ENCODE data around the gene CELA2B. TPM values are rescaled to one million over a fixed set of nuclear protein-coding genes. Genes with fewer than 3 reads are reported as not detected.
A peak's percentile ranks its signal among the peaks of the same experiment; 100 is the strongest.
"Not testable (repeated sequence)": the region's sequence is repeated elsewhere in the genome, so short reads cannot be mapped to it uniquely, and the experiment has no call there.

CELA2B gene
- not detected for polyA plus RNA-seq
- long read RNA-seq, donor 1, result 0 reads
- long read RNA-seq, donor 2, result 0 reads
- long read RNA-seq, donor 3, result 0 reads
- long read RNA-seq, donor 4, result 0 reads
- long read RNA-seq, donor 5, result 0 reads
- long read RNA-seq, donor 6, result 0 reads
- long read RNA-seq, donor 7, result 0 reads
- long read RNA-seq, donor 8, result 0 reads
- long read RNA-seq, donor 9, result 0 reads
- long read RNA-seq, donor 10, partial matches to known transcripts, result 0 of 11 reads
- long read RNA-seq, donor 10, other reads (novel, unspliced or antisense), result 11 of 11 reads
- long read RNA-seq, donor 11, result 0 reads

DNA sequence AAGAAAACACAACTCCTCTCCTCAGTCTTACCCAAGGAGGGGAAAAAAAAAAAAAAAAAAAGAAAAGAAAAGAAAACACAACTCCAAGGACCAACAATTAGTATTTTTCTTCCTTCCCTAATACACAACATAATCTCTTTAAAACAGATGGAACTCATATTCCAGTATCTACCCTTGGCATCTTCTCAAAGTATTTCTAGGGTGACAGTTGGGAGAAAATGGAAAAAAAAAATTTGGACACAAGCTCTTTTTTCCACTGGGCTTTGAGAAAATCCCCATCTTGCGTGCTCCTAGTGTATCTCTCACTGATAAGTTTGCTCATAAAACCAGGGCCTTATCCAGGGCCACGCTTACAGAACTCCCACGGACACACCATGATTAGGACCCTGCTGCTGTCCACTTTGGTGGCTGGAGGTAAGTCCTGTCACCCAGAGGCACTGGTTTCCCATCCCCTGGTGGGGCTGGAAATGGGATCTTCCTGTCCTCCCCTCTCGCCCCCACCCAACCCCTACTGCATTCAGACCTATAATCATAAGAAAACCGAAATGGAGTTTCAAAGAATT, at the start of gene CELA2B:
TSS of gene CELA2B (plus strand) at position 353 of the 563 bp plus-strand sequence. CDS start at position 375, 22 bp downstream.
- Histone ChIP-seq H3K27ac (ENCODE audit: low read length) (no peak within 1 kb of the TSS), H3K36me3 (ENCODE audit: control insufficient read depth, insufficient read depth, low read length) (no peaks in the 10 kb centered on the region), H3K4me1 (ENCODE audit: control insufficient read depth, insufficient read depth, low read length) (no peaks in the 10 kb centered on the region), H3K4me3 (ENCODE audit: low read length) (no peak within 1 kb of the TSS), H3K27me3 (ENCODE audit: control insufficient read depth, insufficient read depth, low read length) (no peaks in the 10 kb centered on the region), H3K9me3 (ENCODE audit: control insufficient read depth, low read depth, low read length) (no peaks in the 10 kb centered on the region)
- no CpG with 5 or more reads among the region's 5 CpGs for WGBS (ENCODE audit: insufficient coverage, low lambda C conversion rate)
- DNase-seq, result no peak

DNA sequence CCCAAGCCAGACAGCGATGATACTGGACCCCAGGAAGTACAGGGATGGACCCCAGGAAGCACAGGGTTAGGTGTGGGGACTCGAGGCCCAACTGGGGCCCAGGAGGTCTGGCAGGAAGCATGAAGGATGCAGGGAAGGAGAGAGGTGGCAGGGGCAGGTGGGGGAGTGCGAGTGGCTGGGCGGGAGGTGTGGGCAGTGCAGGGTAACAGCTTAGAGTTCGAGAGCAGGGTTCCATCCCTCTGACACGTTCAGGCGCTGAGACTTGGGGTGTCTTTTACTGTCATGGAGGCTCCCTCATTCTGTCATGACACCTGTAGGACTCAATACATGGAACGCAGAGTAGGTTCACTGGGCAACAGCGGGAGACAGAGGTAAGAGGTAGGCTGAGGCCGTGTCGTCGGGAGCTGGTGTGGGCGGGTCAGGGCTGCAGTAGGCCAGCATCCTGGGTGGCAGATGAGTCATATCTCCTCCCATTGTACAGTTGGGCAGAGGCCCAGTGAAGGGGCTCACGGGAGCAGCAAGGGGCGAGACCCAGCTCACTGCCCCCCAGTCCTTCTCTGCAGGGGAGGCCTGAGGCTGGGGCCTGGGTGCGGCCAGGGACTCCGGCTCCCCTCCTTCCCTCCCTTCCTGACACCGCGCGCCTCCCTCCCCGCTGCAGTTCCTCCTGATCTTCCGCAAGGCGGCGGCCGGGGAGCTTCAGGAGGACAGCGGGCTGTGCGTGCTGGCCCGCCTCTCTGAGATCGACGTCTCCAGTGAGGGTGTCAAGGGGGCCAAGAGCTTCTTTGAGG, 49.2 kb upstream of the CELA2B start:
- no CpG with 5 or more reads among the region's 30 CpGs for WGBS (ENCODE audit: insufficient coverage, low lambda C conversion rate)
- Histone ChIP-seq H3K27me3 (ENCODE audit: control insufficient read depth, insufficient read depth, low read length) (no peaks in the 10 kb centered on the region), H3K9me3 (ENCODE audit: control insufficient read depth, low read depth, low read length) (no peaks in the 10 kb centered on the region), H3K36me3 (ENCODE audit: control insufficient read depth, insufficient read depth, low read length) (peaks cover 46% of the 10 kb centered on the region), H3K4me1 (ENCODE audit: control insufficient read depth, insufficient read depth, low read length) (peaks cover 58% of the 10 kb centered on the region), H3K4me3 (ENCODE audit: low read length) (no peak overlapping the region), H3K27ac (ENCODE audit: low read length) (peak overlapping the region; percentile 32)
- DNase-seq, result peak in 1 of 2 donors; percentile 58

- H3K27me3 ChIP-seq (ENCODE audit: control insufficient read depth, insufficient read depth, low read length), result no peaks in the 10 kb centered on the region
- H3K27ac ChIP-seq (ENCODE audit: low read length), result peak overlapping the region; percentile 32
These were observed 48.6 kb upstream of the CELA2B start for GRCh38 chr1:15427280-15427666.

DNA sequence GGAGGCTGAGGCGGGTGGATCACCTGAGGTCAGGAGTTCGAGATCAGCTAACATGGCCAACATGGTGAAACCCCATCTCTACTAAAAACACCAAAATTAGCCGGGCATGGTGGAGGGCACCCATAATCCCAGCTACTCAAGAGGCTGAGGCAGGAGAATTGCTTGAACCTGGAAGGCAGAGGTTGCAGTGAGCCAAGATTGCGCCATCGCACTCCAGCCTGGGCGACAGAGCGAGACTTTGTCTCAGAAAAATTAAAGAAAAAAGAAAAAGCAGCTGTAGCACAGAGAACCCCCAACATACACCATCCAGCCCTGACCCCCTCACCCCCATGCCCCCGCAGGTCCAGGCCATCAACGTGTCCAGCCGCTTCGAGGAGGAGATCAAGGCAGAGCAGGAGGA, 47.7 kb upstream of the CELA2B start:
- Histone ChIP-seq H3K4me1 (ENCODE audit: control insufficient read depth, insufficient read depth, low read length) (peaks cover 62% of the 10 kb centered on the region), H3K36me3 (ENCODE audit: control insufficient read depth, insufficient read depth, low read length) (peaks cover 43% of the 10 kb centered on the region)
- DNase-seq; H3K27ac ChIP-seq (ENCODE audit: low read length); H3K4me3 ChIP-seq (ENCODE audit: low read length); H3K27me3 ChIP-seq (ENCODE audit: control insufficient read depth, insufficient read depth, low read length); H3K9me3 ChIP-seq (ENCODE audit: control insufficient read depth, low read depth, low read length): not testable (repeated sequence)
- no CpG with 5 or more reads among the region's 11 CpGs for WGBS (ENCODE audit: insufficient coverage, low lambda C conversion rate)

More at GRCh38 chr1:15427280-15427666, 48.6 kb upstream of the CELA2B start:
- Histone ChIP-seq H3K4me1 (ENCODE audit: control insufficient read depth, insufficient read depth, low read length) (peaks cover 60% of the 10 kb centered on the region), H3K4me3 (ENCODE audit: low read length) (no peak overlapping the region), H3K9me3 (ENCODE audit: control insufficient read depth, low read depth, low read length) (no peaks in the 10 kb centered on the region), H3K36me3 (ENCODE audit: control insufficient read depth, insufficient read depth, low read length) (peaks cover 46% of the 10 kb centered on the region)
- WGBS (ENCODE audit: insufficient coverage, low lambda C conversion rate), result no CpG with 5 or more reads among the region's 6 CpGs
- no peak for DNase-seq

GRCh38 chr1:15428815-15429435, 47.0 kb upstream of the CELA2B start:
- Histone ChIP-seq H3K4me3 (ENCODE audit: low read length) (no peak overlapping the region), H3K27ac (ENCODE audit: low read length) (no peak overlapping the region), H3K4me1 (ENCODE audit: control insufficient read depth, insufficient read depth, low read length) (peaks cover 55% of the 10 kb centered on the region), H3K9me3 (ENCODE audit: control insufficient read depth, low read depth, low read length) (no peaks in the 10 kb centered on the region), H3K27me3 (ENCODE audit: control insufficient read depth, insufficient read depth, low read length) (no peaks in the 10 kb centered on the region), H3K36me3 (ENCODE audit: control insufficient read depth, insufficient read depth, low read length) (peaks cover 42% of the 10 kb centered on the region)
- no CpG with 5 or more reads among the region's 18 CpGs for WGBS (ENCODE audit: insufficient coverage, low lambda C conversion rate)
- no peak for DNase-seq

- WGBS (ENCODE audit: insufficient coverage, low lambda C conversion rate), result 100% methylated on average over 4 of the region's 19 CpGs
- Histone ChIP-seq H3K27ac (ENCODE audit: low read length) (no peak overlapping the region), H3K36me3 (ENCODE audit: control insufficient read depth, insufficient read depth, low read length) (peaks cover 42% of the 10 kb centered on the region), H3K9me3 (ENCODE audit: control insufficient read depth, low read depth, low read length) (no peaks in the 10 kb centered on the region), H3K4me3 (ENCODE audit: low read length) (no peak overlapping the region), H3K27me3 (ENCODE audit: control insufficient read depth, insufficient read depth, low read length) (no peaks in the 10 kb centered on the region), H3K4me1 (ENCODE audit: control insufficient read depth, insufficient read depth, low read length) (peaks cover 50% of the 10 kb centered on the region)
- DNase-seq, result no peak
These were observed 46.2 kb upstream of the CELA2B start for GRCh38 chr1:15429701-15430149.

- H3K36me3 ChIP-seq (ENCODE audit: control insufficient read depth, insufficient read depth, low read length), result peaks cover 36% of the 10 kb centered on the region
These were observed 44.9 kb upstream of the CELA2B start for GRCh38 chr1:15430787-15431570.

DNA sequence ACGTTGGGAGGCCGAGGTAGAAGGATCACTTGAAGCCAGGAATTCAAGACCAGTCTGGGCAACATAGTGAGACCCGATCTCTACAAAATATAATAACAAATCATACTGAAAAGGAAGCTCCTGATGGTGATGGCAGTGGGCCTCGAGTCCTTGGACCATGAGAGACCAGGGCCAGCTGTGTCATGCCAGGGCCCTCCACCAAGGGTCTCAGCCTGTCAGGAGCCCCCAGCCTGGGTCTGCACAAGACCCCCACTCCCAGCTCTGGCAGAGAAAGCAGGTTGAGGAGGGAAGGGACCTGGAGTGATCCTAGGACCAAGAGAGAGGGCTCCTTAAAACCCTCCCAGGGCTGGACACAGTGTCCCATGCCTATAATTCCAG, 44.3 kb upstream of the CELA2B start:
- Histone ChIP-seq H3K27ac (ENCODE audit: low read length) (peak overlapping the region; percentile 37), H3K9me3 (ENCODE audit: control insufficient read depth, low read depth, low read length) (no peaks in the 10 kb centered on the region), H3K27me3 (ENCODE audit: control insufficient read depth, insufficient read depth, low read length) (no peaks in the 10 kb centered on the region), H3K36me3 (ENCODE audit: control insufficient read depth, insufficient read depth, low read length) (peaks cover 32% of the 10 kb centered on the region), H3K4me3 (ENCODE audit: low read length) (no peak overlapping the region), H3K4me1 (ENCODE audit: control insufficient read depth, insufficient read depth, low read length) (peaks cover 32% of the 10 kb centered on the region)
- no peak for DNase-seq
- no CpG with 5 or more reads among the region's 4 CpGs for WGBS (ENCODE audit: insufficient coverage, low lambda C conversion rate)

More at GRCh38 chr1:15430787-15431570, 44.9 kb upstream of the CELA2B start:
- DNase-seq, result peak in 1 of 2 donors; percentile 66
- Histone ChIP-seq H3K27me3 (ENCODE audit: control insufficient read depth, insufficient read depth, low read length) (no peaks in the 10 kb centered on the region), H3K4me1 (ENCODE audit: control insufficient read depth, insufficient read depth, low read length) (peaks cover 38% of the 10 kb centered on the region), H3K4me3 (ENCODE audit: low read length) (no peak overlapping the region), H3K9me3 (ENCODE audit: control insufficient read depth, low read depth, low read length) (no peaks in the 10 kb centered on the region), H3K27ac (ENCODE audit: low read length) (peak overlapping the region; percentile 37)
- 0% methylated on average over 1 of the region's 19 CpGs for WGBS (ENCODE audit: insufficient coverage, low lambda C conversion rate)

GRCh38 chr1:15432324-15432723, 43.6 kb upstream of the CELA2B start:
- Histone ChIP-seq H3K4me3 (ENCODE audit: low read length) (no peak overlapping the region), H3K4me1 (ENCODE audit: control insufficient read depth, insufficient read depth, low read length) (peaks cover 26% of the 10 kb centered on the region), H3K27ac (ENCODE audit: low read length) (peak overlapping the region; percentile 37), H3K36me3 (ENCODE audit: control insufficient read depth, insufficient read depth, low read length) (peaks cover 28% of the 10 kb centered on the region), H3K9me3 (ENCODE audit: control insufficient read depth, low read depth, low read length) (no peaks in the 10 kb centered on the region), H3K27me3 (ENCODE audit: control insufficient read depth, insufficient read depth, low read length) (no peaks in the 10 kb centered on the region)
- no CpG with 5 or more reads among the region's 9 CpGs for WGBS (ENCODE audit: insufficient coverage, low lambda C conversion rate)
- peak; percentile 68 to 82 for DNase-seq

Measured in large intestine (tissue), 12 donors.